ENCODE results near the gene GYS1.
"Not testable (repeated sequence)": the region's sequence is repeated elsewhere in the genome, so short reads cannot be mapped to it uniquely, and the experiment has no call there.

Gene GYS1

DNA sequence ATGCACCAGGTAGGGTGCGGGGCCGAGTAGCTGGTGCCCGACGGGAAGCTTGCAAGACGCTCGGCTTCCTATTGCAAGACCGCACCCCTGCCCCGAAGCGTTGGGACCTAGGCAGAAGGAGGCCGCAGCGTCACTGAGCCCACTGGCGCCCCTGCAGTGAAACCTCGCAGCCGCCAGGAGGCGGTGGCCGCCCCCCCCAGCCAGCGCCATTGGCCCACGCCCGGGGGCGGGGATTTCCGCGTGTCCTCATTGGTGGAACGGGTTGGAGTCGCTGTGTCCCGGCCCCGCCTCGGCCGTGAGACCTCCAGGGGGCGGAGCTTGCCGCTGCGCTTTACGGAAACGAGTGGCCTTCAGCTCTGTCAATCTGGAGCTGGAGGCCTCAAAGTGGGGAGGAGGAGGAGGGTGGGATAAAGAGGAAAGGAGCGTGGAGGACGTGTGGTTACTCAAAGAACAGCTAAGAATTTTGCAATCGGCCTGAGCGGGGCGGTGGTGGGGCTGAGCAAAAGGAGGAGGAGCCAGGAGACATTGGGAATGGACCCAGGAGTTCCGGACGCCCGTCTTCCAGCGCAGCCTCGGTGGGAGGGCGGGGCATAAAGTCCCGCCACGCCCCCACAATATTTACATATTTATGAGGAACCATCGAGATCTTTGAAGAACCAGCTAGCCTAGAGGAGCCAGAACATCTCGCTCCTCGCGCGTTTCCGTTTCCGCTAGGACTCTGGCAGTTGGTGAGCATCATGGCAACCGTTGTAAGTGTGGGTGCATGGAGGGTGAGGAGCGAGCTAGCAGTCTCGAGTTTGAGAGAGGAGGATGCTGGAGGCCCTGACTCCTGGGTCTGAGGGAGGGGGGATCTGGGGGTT, at the start of gene GYS1, which contains the start of gene RUVBL2:
Gene GYS1, minus strand, starts transcription at position 135 of the 860 bp plus-strand sequence. CDS start 197 bp downstream, outside the sequence.
Gene RUVBL2, plus strand, starts transcription at position 713 of the 860 bp plus-strand sequence. Its CDS starts 25 bp downstream, at position 738.
- DNase-seq (ENCODE audit: low read depth), result peak; percentile 99

DNA sequence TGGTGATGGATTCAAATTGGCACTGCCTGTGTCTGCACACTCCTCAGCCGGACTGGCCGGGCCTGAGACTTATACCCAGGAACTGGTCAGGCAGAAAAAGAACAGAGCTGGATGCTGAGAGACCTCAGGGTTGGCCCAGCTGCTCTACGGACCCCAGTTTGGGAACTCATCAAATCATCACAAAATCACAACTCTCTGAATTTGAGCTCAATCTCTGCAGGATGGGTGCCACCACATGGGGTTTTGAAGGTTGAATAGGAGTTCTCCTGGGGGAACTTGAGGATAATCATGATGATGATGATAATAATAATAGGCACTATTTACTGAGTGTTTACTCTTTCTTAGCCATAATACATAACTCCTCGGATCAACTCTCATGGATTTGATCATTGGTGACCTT, 49.6 kb upstream of the GYS1 start:
- not testable (repeated sequence) for DNase-seq (ENCODE audit: low read depth)

DNA sequence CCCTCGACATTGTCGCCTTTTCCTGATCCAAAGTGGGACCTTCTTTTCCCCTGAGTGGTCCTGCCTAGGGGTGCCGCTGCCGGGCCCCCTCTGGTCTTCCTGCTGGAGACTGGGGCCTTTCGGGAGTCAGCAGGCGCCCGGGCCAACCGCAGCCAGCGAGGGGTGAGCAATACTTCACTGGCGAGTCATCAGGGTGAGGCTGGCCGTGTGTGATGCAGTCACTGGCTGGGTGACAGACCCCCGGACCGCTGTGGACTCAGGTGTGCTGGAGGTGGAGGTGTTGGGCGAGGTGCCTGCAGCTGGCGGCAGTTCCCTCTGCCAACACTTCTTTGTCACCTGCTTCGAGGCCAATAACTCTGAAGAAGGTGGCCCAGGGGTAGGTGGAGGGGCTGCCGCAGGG, 49.1 kb upstream of the GYS1 start:
- DNase-seq (ENCODE audit: low read depth), result no peak

DNA sequence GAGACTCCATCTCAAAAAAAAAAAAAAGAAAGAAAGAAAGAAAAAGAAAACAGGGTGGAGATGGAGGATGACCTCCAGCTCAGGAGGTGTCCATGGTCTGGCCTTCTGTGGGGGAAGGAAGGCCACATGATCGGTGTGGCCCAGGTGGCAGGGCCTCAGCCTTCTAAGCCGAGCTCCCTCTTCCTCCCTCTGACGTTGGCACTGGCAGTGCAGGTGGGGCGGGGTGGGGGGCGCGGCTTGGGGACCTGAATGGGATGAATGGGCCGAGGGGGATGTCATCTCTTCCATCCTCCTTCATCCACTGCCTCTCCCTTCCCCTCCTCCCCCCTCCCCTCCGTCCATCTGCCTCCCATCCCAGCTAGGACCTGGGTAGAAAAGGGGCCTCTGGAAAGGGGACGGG, 46.6 kb upstream of the GYS1 start:
- DNase-seq (ENCODE audit: low read depth), result not testable (repeated sequence)

DNA sequence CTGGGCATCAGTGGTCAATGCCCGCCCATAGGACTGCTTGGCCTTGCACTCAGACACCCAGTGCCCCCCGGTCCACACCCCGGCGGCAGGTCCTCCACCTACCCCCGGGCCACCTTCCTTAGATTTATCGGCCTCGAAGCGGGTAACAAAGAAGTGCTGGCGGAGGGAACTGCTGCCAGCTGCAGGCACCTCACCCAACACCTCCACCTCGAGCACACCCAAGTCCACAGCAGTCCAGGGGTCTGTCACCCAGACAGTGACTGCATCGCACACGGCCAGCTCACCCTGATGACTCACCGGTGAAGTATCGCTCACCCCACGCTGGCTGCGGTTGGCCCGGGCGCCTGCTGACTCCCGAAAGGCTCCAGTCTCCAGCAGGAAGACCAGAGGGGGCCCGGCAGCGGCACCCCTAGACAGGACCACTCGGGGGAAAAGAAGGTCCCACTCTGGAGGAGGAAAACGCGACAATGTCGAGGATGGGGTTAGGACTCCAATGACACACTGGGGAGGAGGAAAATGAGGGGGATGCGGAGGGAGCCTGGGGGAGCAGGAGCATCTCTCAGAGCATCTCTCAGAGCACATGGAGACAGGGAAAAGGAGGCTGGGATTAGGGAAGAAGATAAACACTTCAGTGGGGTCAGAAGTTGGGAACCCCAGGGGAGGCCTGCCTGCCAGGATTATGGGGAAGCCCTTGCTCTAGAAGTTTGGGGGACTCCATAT, 45.6 kb upstream of the GYS1 start:
- DNase-seq (ENCODE audit: low read depth), result not testable (repeated sequence)

DNA sequence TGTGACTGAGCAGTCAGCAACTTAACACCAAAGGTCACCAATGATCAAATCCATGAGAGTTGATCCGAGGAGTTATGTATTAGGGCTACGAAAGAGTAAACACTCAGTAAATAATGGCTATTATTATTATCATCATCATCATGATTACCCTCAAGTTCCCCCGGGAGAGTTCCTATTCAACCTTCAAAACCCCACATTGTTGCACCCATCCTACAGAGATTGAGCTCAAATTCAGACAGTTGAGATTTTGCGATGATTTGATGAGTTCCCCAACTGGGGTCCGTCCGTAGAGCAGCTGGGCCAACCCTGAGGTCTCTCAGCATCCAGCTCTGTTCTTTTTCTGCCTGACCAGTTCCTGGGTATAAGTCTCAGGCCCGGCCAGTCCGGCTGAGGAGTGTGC, 45.0 kb upstream of the GYS1 start:
- DNase-seq (ENCODE audit: low read depth), result not testable (repeated sequence)

DNA sequence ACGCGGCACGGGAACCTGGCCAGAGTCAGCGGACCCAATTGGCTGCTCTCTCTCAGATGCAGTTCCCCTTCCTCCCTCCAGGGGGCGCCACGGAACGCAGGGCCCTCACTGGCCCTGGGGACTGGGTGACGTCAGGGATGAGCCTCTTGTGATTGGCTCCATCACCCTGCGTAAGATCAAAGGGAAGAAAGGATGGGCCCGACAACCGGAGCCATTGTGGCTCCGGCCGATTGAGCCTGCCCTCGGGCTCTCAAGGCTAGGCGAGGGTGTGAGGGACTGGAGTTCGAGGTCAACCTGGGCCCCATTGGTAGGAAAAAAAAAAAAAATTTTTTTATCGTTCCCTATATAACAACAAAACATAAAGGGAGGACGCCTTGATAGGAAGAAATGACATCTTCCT, 43.7 kb upstream of the GYS1 start, which contains the start of gene CGB1:
Gene CGB1, minus strand, starts transcription at position 81 of the 400 bp plus-strand sequence. CDS start 184 bp downstream, outside the sequence.
- DNase-seq (ENCODE audit: low read depth), result peak; percentile 28

DNA sequence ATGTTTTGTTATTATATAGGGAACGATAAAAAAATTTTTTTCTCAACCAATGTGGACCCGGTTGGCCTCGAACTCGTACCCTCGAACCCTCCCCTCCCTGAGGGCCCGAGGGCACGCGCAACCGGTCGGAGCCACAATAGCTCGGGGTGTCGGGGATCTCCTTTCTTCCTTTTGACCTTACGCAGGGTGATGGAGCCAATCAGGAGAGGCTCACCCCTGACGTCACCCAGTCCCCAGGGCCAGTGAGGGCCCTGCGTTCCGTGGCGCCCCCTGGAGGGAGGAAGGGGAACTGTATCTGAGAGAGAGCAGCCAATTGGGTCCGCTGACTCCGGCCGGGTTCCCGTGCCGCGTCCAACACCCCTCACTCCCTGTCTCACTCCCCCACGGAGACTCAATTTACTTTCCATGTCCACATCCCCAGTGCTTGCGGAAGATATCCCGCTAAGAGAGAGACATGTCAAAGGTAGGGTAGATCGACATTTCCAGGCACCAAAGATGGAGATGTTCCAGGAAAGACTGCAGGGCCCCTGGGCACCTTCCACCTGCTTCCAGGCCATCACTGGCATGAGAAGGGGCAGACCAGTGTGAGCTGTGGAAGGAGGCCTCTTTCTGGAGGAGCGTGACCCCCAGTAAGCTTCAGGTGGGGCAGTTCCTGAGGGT, 38.7 kb upstream of the GYS1 start, which contains the start of gene CGB2:
Gene CGB2, plus strand, starts transcription at position 249 of the 660 bp plus-strand sequence. Its CDS starts 206 bp downstream, at position 455.
- peak; percentile 55 for DNase-seq (ENCODE audit: low read depth)

DNA sequence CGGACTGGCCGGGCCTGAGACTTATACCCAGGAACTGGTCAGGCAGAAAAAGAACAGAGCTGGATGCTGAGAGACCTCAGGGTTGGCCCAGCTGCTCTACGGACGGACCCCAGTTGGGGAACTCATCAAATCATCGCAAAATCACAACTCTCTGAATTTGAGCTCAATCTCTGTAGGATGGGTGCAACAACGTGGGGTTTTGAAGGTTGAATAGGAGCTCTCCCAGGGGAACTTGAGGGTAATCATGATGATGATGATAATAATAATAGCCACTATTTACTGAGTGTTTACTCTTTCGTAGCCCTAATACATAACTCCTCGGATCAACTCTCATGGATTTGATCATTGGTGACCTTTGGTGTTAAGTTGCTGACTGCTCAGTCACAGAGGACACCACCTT, 37.2 kb upstream of the GYS1 start:
- DNase-seq (ENCODE audit: low read depth), result not testable (repeated sequence)

DNA sequence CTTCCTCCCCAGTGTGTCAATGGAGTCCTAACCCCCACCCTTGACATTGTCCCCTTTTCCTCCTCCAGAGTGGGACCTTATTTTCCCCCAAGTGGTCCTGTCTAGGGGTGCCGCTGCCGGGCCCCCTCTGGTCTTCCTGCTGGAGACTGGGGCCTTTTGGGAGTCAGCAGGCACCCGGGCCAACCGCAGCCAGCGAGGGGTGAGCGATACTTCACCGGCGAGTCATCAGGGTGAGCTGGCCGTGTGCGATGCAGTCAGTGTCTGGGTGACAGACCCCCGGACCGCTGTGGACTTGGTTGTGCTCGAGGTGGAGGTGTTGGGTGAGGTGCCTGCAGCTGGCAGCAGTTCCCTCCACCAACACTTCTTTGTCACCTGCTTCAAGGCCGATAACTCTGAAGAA, 36.6 kb upstream of the GYS1 start:
- DNase-seq (ENCODE audit: low read depth), result not testable (repeated sequence)

DNA sequence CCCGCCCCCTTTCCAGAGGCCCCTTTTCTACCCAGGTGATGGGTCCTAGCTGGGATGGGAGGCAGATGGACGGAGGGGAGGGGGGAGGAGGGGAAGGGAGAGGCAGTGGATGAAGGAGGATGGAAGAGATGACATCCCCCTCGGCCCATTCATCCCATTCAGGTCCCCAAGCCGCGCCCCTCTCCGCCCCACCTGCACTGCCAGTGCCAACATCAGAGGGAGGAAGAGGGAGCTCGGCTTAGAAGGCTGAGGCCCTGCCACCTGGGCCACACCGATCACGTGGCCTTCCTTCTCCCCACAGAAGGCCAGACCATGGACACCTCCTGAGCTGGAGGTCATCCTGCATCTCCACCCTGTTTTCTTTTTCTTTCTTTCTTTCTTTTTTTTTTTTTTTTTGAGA, 35.6 kb upstream of the GYS1 start:
- not testable (repeated sequence) for DNase-seq (ENCODE audit: low read depth)

DNA sequence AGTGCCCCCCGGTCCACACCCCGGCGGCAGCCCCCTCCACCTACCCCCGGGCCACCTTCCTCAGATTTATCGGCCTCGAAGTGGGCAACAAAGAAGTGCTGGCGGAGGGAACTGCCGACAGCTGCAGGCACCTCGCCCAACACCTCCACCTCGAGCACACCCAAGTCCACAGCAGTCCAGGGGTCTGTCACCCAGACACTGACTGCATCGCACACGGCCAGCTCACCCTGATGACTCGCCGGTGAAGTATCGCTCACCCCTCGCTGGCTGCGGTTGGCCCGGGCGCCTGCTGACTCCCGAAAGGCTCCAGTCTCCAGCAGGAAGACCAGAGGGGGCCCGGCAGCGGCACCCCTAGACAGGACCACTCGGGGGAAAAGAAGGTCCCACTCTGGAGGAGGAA, 32.5 kb upstream of the GYS1 start:
- not testable (repeated sequence) for DNase-seq (ENCODE audit: low read depth)

DNA sequence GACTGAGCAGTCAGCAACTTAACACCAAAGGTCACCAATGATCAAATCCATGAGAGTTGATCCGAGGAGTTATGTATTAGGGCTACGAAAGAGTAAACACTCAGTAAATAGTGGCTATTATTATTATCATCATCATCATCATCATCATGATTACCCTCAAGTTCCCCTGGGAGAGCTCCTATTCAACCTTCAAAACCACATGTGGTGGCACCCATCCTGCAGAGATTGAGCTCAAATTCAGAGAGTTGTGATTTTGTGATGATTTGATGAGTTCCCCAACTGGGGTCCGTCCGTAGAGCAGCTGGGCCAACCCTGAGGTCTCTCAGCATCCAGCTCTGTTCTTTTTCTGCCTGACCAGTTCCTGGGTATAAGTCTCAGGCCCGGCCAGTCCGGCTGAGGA, 32.0 kb upstream of the GYS1 start:
- DNase-seq (ENCODE audit: low read depth), result not testable (repeated sequence)

DNA sequence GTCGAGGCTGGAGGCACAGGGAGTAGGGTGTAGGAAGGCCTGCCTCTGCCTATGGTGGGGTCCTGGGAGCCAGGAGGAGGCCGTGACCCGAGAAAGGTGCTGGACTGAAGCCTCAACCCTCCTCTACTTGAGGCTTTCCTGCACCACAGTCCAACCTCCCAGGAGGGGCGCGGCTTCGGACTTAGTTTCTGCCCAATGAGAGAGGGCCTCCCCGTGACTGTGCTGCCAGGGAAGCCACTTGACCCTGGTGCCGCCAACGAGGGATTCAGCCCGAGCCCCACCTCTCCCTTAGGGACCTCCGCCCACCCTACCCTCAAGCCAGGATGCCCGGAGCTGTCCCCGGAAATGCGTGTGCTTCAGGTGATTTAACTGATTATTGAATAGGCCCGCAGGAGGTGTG, 31.1 kb upstream of the GYS1 start, which contains the start of gene CGB3:
Gene CGB3, minus strand, starts transcription at position 101 of the 400 bp plus-strand sequence. CDS start 362 bp downstream, outside the sequence.
- DNase-seq (ENCODE audit: low read depth), result not testable (repeated sequence)

DNA sequence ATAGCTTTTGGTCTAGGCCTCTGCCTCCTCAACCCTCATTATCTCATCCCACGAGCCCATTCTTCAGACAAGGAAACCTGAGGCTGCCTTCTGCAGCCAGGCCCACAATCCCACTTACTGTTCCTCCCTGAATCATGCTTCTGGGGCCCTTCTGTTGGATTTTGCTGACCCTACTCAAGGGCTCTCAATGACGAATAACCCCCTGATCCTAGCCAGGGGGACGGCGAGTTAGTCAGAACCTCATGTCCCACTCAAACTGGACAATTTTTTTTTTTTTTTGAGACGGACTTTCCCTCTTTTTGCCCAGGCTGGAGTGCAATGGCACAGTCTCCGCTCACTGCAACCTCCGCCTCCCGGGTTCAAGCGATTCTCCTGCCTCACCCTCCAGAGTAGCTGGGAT, 29.0 kb upstream of the GYS1 start:
- no peak for DNase-seq (ENCODE audit: low read depth)

DNA sequence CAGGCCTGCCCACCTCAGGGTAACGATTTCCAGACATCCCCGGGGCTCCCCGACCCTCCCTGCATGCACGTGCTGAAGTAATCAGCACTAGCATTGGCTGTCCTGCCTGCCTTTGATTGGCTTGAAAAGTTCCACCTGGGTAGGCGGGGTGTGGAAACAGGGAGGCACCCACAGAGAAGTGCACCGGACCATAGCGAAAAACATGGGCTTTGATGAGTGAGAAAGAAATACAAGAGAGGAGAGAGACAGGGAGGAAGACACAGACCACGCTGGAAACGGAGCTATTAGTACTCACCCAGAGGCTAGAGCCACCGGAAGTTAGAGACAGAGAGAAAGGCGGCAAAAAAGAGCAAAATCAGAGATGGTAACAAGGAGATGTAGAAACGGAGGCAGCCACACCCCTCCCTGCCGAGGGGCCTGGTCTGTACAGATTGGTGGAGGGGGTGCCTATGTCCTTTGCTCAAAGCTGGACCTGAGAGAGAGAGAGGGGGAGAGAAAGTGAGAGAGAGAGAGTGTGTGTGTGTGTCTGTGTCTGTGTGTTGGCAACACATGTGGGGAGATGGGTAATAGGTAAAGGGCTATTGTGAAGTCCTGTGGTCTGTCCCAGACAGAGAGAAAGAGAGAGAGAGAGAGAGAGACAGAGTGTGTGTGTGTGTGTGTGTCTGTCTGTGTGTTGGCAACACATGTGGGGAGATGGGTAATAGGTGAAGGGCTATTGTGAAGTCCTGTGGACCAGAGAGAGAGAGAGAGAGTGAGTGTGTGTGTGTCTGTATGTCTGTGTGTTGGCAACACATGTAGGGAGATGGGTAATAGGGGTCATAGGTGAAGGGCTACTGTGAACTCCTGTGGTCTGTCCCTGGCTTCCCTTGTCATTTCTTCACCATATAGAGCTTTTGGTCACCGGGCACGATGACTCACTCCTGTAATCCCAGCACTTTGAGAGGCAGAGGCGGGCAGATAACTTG, 28.1 kb upstream of the GYS1 start:
- no peak for DNase-seq (ENCODE audit: low read depth)

DNA sequence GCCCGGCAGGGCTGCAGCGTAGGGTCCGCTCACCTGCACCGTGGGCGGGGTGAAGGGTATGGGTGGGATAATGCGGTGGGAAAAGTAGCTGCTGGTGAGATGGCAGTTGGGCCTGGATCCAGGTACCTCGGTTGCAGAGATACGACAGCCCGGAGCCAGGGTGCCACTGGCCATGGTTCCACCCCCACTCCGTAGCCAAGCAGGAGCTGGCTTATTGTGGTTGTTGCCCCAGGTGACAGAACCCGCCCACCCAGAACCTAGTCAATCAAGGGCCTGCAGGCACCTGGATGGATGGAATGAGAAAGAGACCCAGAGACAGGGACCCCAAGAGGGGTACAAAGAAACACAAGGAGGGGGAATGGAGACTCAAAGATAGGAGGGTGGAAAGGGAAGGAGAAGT, 27.2 kb upstream of the GYS1 start:
- DNase-seq (ENCODE audit: low read depth), result no peak

DNA sequence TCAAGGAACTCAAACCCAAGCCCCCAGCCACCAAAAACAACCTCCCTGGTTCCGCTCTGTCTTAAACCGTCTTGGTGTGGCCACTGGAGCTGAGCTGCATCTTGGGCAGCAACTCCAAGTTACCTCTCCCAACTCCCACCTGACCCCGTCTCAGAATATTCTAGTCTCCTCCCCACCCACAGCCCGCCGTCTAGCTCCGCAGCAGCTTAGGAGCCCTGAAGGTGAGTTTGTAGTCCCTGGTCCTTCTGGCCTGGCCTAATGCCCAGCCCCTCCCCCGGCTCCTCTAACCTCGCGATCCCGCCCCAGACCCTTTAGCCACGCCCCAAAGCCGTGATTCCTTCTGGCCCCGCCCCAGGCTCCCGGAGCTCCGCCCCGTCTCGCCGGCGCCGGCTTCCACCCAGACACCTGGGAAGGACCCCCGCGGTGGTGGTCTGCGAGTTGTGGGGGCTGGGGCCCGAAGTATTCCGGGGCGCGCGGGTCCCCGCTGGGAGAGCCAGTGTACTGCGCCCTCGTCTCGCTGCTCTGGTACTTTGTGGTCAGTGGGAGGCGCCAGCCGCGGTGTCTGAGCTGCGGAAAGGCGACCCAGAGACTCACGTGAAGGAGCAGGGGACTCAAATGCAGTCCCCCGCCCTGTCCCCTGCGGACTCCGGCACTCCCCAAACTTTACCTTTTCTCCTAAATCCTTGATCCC, 26.3 kb upstream of the GYS1 start:
- DNase-seq (ENCODE audit: low read depth), result peak; percentile 49

DNA sequence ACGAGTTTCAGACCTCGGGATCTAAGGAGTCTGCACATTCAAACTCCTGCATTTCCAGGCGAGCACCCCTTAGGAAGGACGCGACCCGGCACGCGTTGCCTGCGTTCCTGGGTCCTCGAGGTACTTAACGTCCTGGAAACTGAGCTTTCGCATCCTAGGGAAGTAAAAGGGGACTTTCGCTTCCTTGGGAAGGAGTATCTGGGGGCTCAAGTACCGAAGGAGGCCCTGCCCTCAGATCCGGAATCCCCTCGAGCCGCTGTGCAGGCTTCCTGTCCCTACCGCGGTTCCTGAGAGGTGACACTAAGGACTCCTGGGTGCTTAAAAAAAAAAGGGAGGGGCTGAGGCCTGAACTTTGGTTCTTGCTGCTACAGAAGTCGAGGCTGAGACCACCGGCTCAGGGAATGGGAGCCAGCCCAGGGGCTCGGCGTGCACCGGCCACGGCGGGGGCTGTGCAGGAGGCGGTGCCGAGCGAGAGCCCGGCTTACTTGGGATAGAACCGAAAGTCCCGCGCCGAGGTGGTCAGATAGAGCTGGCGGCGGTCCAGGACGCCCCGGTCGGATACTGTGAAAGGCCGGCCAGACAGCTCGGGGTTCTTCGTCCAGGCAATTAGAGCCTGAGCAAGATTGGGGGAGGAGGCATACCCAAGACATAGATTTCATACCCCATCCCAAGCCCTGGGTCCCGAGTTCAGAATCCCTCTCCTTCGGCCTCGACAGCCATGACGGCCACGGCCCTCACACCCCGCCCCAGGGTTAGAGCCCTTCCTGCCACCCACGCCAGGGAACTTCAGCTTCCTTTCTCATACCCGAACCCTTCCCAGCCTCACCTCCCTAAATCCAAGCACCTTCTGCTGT, 25.5 kb upstream of the GYS1 start:
- not testable (repeated sequence) for DNase-seq (ENCODE audit: low read depth)

Measured in activated T-cell treated with anti-CD3 and anti-CD28 coated beads for 24 hours (primary cell).